CD4-positive, alpha-beta T cell (primary cell): Measurements from ENCODE around the gene NOL6. TPM values are rescaled to one million over a fixed set of nuclear protein-coding genes. Genes with fewer than 3 reads are reported as not detected.

Experiments used
- ATAC-seq: fragments of 200-7000 bp; cut with Tn5 transposase; one replicate; pipeline ENCODE4 v1.10.0; 2022; ENCODE audit warnings: mild to moderate bottlenecking; ENCODE audit not compliant: poor library complexity
- CTCF ChIA-PET: fragments of 350-600 bp; sonication (Branson Sonifier 250); formaldehyde crosslinking; loops from one replicate; lab custom pipeline; 2021; ENCODE audit warnings: antibody characterized with exemption, inconsistent platforms; lab: Charles Lee
- POLR2A ChIA-PET: fragments of 350-600 bp; sonication (Branson Sonifier 250); formaldehyde crosslinking; loops from one replicate; lab custom pipeline; 2021; ENCODE audit warnings: antibody characterized with exemption, inconsistent platforms; lab: Charles Lee
- DNase-seq, 14 experiments: peaks; one replicate each; pipeline ENCODE4 v3.0.0-alpha.2; 2013 to 2020; ENCODE audit warnings: mixed read lengths in 2 of 14
- H3K27ac ChIP-seq, 2 donors: one replicate each; pipeline versions ENCODE4 v1.5.1 to v1.7.0; 2013; ENCODE audit warnings: low read length in 2 of 2, low read depth in 1 of 2, mild to moderate bottlenecking in 1 of 2
- H3K27me3 ChIP-seq, 2 experiments: 1 replicate in 1 of 2; 2 replicates in 1 of 2; pipeline versions ENCODE4 v1.6.1 to v1.7.0; 2013; ENCODE audit warnings: low read length in 2 of 2, control low read depth in 1 of 2, mild to moderate bottlenecking in 1 of 2, moderate library complexity in 1 of 2; ENCODE audit not compliant: insufficient read depth in 2 of 2, control insufficient read depth in 1 of 2
- H3K36me3 ChIP-seq: one replicate; pipeline ENCODE4 v1.6.1; 2013; ENCODE audit warnings: low read length, control low read depth; ENCODE audit not compliant: insufficient read depth
- H3K4me1 ChIP-seq: one replicate; pipeline ENCODE4 v1.6.1; 2013; ENCODE audit warnings: low read length, control low read depth; ENCODE audit not compliant: insufficient read depth
- H3K4me3 ChIP-seq: one replicate; pipeline ENCODE4 v1.5.1; 2013; ENCODE audit warnings: mild to moderate bottlenecking, low read length, moderate library complexity
- H3K9me3 ChIP-seq, 2 experiments: 1 replicate in 1 of 2; 2 replicates in 1 of 2; pipeline versions ENCODE4 v1.6.1 to v1.7.0; 2013; ENCODE audit warnings: low read length in 2 of 2, mild to moderate bottlenecking in 2 of 2, control low read depth in 1 of 2, moderate library complexity in 1 of 2; ENCODE audit not compliant: control insufficient read depth in 1 of 2, insufficient read depth in 1 of 2
- H3K27ac Mint-ChIP-seq: one replicate; pipeline ENCODE4 v1.8.0; 2020; ENCODE audit warnings: mixed read lengths
- H3K27me3 Mint-ChIP-seq: one replicate; pipeline ENCODE4 v1.8.0; 2021; ENCODE audit warnings: mixed read lengths
- H3K36me3 Mint-ChIP-seq: one replicate; pipeline ENCODE4 v1.8.0; 2021; ENCODE audit warnings: low read depth, mixed read lengths
- H3K4me1 Mint-ChIP-seq: one replicate; pipeline ENCODE4 v1.8.0; 2021; ENCODE audit warnings: low read depth, mixed read lengths
- H3K4me3 Mint-ChIP-seq: one replicate; pipeline ENCODE4 v1.8.0; 2020; ENCODE audit warnings: mild to moderate bottlenecking, mixed read lengths
- H3K9me3 Mint-ChIP-seq: one replicate; pipeline ENCODE4 v1.8.0; 2020; ENCODE audit warnings: mixed read lengths
- intact Hi-C, 2 experiments: fragments of 100-400 bp; cut with DNase I in 1 of 2; cut with micrococcal nuclease in 1 of 2; formaldehyde crosslinking; loops; one replicate each; pipeline versions ENCODE4 v1.15.1 to v1.9.0; 2023 to 2025; cut with DNase I, micrococcal nuclease
- total RNA-seq, 174 experiments: library from RNA in 2 of 174; stranded (reverse) in 2 of 174; gene quantifications; one replicate each; pipeline ENCODE4 v1.2.3 and lab custom pipeline; 2021 to 2026
- TF ChIP-seq, protein P1 (sequence below): fragments of 200-600 bp; IDR thresholded peaks from one replicate; pipeline ENCODE4 v1.8.0; 2022; ENCODE audit warnings: antibody characterized with exemption, mild to moderate bottlenecking

NOL6 gene
- total RNA-seq, 2 experiments from 2014 or later: 30.5 to 30.6 TPM

DNA sequence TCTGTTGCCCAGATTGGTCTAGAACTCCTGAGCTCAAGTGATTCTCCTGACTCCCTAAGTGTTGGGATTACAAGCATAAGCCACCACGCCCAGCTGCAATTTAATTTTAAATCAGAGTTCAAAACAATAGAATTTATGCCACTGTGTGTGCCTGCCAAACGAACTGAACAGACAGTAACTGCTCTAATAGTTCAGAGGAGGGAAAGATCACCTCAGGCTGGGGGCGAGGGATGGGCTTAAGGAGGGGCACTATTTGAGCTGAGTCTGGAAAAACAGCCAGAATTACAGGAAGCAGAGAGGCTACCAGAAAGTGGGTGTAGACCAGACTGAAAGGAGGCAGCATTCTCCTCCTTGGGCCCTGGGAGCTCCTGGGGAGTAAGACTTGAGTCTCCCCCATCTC, 12.2 kb downstream of the NOL6 start:
- Histone ChIP-seq H3K27ac (no peak overlapping the region), H3K4me1 (peaks cover 46% of the 10 kb centered on the region), H3K27me3 (no peaks in the 10 kb centered on the region), H3K36me3 (peaks cover 57% of the 10 kb centered on the region), H3K4me3 (no peak overlapping the region), H3K9me3 (no peaks in the 10 kb centered on the region)
- ATAC-seq (no peak), DNase-seq (no peak)
- peak overlapping the region; percentile 64 for H3K27ac Mint-ChIP-seq
- no peaks in the 10 kb centered on the region for H3K27me3 Mint-ChIP-seq
- H3K9me3 Mint-ChIP-seq: no peaks in the 10 kb centered on the region
- H3K4me3 Mint-ChIP-seq: no peak overlapping the region
- H3K36me3 Mint-ChIP-seq: peaks cover 60% of the 10 kb centered on the region
- CTCF ChIA-PET: interaction anchor here (1.6 kb wide), 1 partner anchor 46 kb away, joined by 4 read pairs; no protein-coding TSS in a partner anchor
- TF ChIP-seq, protein P1, sequence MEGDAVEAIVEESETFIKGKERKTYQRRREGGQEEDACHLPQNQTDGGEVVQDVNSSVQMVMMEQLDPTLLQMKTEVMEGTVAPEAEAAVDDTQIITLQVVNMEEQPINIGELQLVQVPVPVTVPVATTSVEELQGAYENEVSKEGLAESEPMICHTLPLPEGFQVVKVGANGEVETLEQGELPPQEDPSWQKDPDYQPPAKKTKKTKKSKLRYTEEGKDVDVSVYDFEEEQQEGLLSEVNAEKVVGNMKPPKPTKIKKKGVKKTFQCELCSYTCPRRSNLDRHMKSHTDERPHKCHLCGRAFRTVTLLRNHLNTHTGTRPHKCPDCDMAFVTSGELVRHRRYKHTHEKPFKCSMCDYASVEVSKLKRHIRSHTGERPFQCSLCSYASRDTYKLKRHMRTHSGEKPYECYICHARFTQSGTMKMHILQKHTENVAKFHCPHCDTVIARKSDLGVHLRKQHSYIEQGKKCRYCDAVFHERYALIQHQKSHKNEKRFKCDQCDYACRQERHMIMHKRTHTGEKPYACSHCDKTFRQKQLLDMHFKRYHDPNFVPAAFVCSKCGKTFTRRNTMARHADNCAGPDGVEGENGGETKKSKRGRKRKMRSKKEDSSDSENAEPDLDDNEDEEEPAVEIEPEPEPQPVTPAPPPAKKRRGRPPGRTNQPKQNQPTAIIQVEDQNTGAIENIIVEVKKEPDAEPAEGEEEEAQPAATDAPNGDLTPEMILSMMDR: no peak
- intact Hi-C loops: no loop called here
- POLR2A ChIA-PET: interaction anchor here (2.2 to 8.9 kb wide), 3 partner anchors 12 to 46 kb away, joined by 13 to 67 read pairs (median 16); partner anchors contain the start of genes AQP3 and NOL6
- peaks cover 23% of the 10 kb centered on the region for H3K4me1 Mint-ChIP-seq

DNA sequence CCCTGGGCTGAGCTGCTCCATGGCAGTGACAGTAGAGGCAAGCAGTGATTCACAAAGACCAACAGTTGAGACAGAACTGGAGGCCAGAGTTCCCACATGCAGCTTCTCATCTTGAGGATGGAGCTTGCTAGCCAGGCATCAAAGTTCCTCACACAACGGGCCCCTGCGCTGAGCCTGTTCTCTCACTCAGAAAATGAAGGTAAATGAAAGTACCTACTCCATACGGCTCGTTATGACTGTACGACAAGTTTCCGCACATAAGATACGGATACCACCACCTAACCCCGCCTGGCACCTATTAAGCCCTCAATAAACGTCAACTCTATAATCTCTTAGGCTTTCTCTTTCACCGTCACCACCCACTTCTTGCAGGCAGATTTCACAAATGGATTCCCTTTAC, 12.9 kb downstream of the NOL6 start:
- no peak overlapping the region for H3K27ac ChIP-seq
- peaks cover 30% of the 10 kb centered on the region for H3K4me1 Mint-ChIP-seq
- no peak overlapping the region for H3K4me3 Mint-ChIP-seq
- DNase-seq (no peak), ATAC-seq (no peak)
- H3K4me1 ChIP-seq: peaks cover 46% of the 10 kb centered on the region
- H3K9me3 ChIP-seq: no peaks in the 10 kb centered on the region
- TF ChIP-seq, protein P1: no peak
- no peak overlapping the region for H3K4me3 ChIP-seq
- CTCF ChIA-PET: interaction anchor here (1.6 kb wide), 1 partner anchor 45 kb away, joined by 4 read pairs; no protein-coding TSS in a partner anchor
- intact Hi-C loops: no loop called here
- H3K9me3 Mint-ChIP-seq: no peaks in the 10 kb centered on the region
- peak overlapping the region; percentile 64 for H3K27ac Mint-ChIP-seq
- H3K36me3 ChIP-seq: peaks cover 50% of the 10 kb centered on the region
- peaks cover 54% of the 10 kb centered on the region for H3K36me3 Mint-ChIP-seq
- no peaks in the 10 kb centered on the region for H3K27me3 Mint-ChIP-seq
- POLR2A ChIA-PET: interaction anchor here (2.2 to 8.9 kb wide), 3 partner anchors 12 to 45 kb away, joined by 13 to 67 read pairs (median 16); partner anchors contain the start of genes AQP3 and NOL6
- no peaks in the 10 kb centered on the region for H3K27me3 ChIP-seq

DNA sequence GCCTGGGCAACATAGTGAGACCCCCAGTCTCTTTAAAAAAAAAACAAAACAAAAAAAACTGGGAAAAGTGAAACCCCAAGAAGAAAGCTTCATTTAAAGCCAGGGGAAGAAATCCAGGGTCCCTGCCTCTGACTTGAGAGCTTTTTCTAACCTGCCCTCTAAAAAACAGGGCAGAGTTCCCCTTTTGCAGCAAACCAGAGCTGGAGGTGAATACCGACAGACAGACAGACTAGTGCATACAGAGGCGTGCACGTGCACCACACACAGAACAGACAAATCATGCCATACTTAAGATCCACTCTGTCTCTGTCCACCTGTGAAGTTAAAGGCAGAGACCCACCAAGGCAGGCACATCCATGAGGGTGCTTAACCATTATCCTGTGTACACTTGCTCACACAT, 14.6 kb downstream of the NOL6 start:
- intact Hi-C loops: no loop called here
- CTCF ChIA-PET: interaction anchor here (1.4 to 1.7 kb wide), 3 partner anchors 12 to 56 kb away, joined by 3 to 8 read pairs (median 6); partner anchors contain the start of gene AQP3
- Mint-ChIP-seq H3K9me3 (no peaks in the 10 kb centered on the region), H3K36me3 (peaks cover 36% of the 10 kb centered on the region), H3K27ac (peak overlapping the region; percentile 91), H3K27me3 (no peaks in the 10 kb centered on the region), H3K4me1 (peaks cover 41% of the 10 kb centered on the region), H3K4me3 (no peak overlapping the region)
- TF ChIP-seq, protein P1: no peak
- Histone ChIP-seq H3K27ac (peak overlapping the region; percentile 75 to 80), H3K4me1 (peaks cover 60% of the 10 kb centered on the region), H3K9me3 (no peaks in the 10 kb centered on the region), H3K36me3 (peaks cover 33% of the 10 kb centered on the region), H3K4me3 (no peak overlapping the region), H3K27me3 (no peaks in the 10 kb centered on the region)
- peak in 3 of 14 experiments; percentile 29 to 49 (median 30) for DNase-seq
- POLR2A ChIA-PET: interaction anchor here (0.7 to 8.9 kb wide), 7 partner anchors 9 to 44 kb away, joined by 3 to 67 read pairs (median 13); partner anchors contain the start of genes AQP3 and NOL6
- ATAC-seq: peak; percentile 26
